DOHH2 (cell line): ENCODE results near the gene UGCG.

Experiments
- CTCF ChIP-seq: fragments of 200-600 bp; sonication (generic); IDR thresholded peaks from one replicate; pipeline ENCODE4 v1.5.1; 2014; ENCODE audit warnings: antibody characterized with exemption, mild to moderate bottlenecking, low read depth, low read length; ENCODE audit not compliant: poor library complexity, severe bottlenecking
- EZH2phosphoT487 ChIP-seq: fragments of 200-600 bp; sonication (generic); IDR thresholded peaks from 2 replicates; pipeline ENCODE4 v1.6.1; 2017; ENCODE audit warnings: borderline replicate concordance, mild to moderate bottlenecking, antibody characterized with exemption, low read length, moderate library complexity, mixed read lengths

- TF ChIP-seq CTCF (no peak), EZH2phosphoT487 (no peak)
These were observed 46.6 kb downstream of the UGCG start for GRCh38 chr9:111943200-111943599.
